SK-N-SH treated with all-trans-retinoic acid at 6 μM for 48 hours (cell line): ENCODE data around the gene HCFC1R1.

Experiments used
- ATAC-seq: fragments of 200-7000 bp; cut with Tn5 transposase; 3 replicates; pipeline ENCODE4 v1.9.1; 2020; ENCODE audit warnings: mild to moderate bottlenecking, moderate library complexity
- ARNTL ChIP-seq: fragments of 450-650 bp; formaldehyde crosslinking; IDR thresholded peaks from 2 replicates; pipeline ENCODE4 v1.5.0; 2020; ENCODE audit warnings: low read depth, mild to moderate bottlenecking, moderate library complexity, borderline replicate concordance
- BACH2 ChIP-seq: fragments of 250-450 bp; sonication (Bioruptor Pico); IDR thresholded peaks from 2 replicates; pipeline ENCODE4 v1.9.0; 2021; ENCODE audit warnings: mild to moderate bottlenecking, borderline replicate concordance
- CREB5 ChIP-seq: fragments of 250-450 bp; sonication (Bioruptor Pico); IDR thresholded peaks from 2 replicates; pipeline ENCODE4 v1.5.1; 2020; ENCODE audit warnings: low read depth, mild to moderate bottlenecking, moderate library complexity
- CSDC2 ChIP-seq: fragments of 250-450 bp; sonication (Bioruptor Pico); IDR thresholded peaks from 2 replicates; pipeline ENCODE4 v1.5.0; 2020; ENCODE audit warnings: mild to moderate bottlenecking, moderate library complexity
- CSRNP3 ChIP-seq: fragments of 250-450 bp; sonication (Bioruptor Pico); IDR thresholded peaks from 2 replicates; pipeline ENCODE4 v1.5.1; 2021; ENCODE audit warnings: mild to moderate bottlenecking, moderate library complexity
- ESRRG ChIP-seq: fragments of 250-450 bp; sonication (Bioruptor Pico); IDR thresholded peaks from 2 replicates; pipeline ENCODE4 v1.6.1; 2021; ENCODE audit warnings: mild to moderate bottlenecking
- PATZ1 ChIP-seq: fragments of 250-450 bp; sonication (Bioruptor Pico); IDR thresholded peaks from 2 replicates; pipeline ENCODE4 v1.8.0; 2020; ENCODE audit warnings: mild to moderate bottlenecking, moderate library complexity, borderline replicate concordance
- POU6F1 ChIP-seq: fragments of 250-450 bp; sonication (Bioruptor Pico); IDR thresholded peaks from 2 replicates; pipeline ENCODE4 v1.8.0; 2021; ENCODE audit warnings: low read depth, mild to moderate bottlenecking, moderate library complexity, borderline replicate concordance
- RARB ChIP-seq: fragments of 250-450 bp; sonication (Bioruptor Pico); IDR thresholded peaks from 2 replicates; pipeline ENCODE4 v1.8.0; 2021; ENCODE audit warnings: mild to moderate bottlenecking, moderate library complexity
- SNAI2 ChIP-seq: fragments of 250-450 bp; sonication (Bioruptor Pico); IDR thresholded peaks from 2 replicates; pipeline ENCODE4 v1.5.0; 2020; ENCODE audit warnings: mild to moderate bottlenecking, moderate library complexity
- TCF4 ChIP-seq: fragments of 250-450 bp; sonication (Bioruptor Pico); IDR thresholded peaks from 2 replicates; pipeline ENCODE4 v1.8.0; 2021; ENCODE audit warnings: mild to moderate bottlenecking, moderate library complexity, borderline replicate concordance
- TOX ChIP-seq: fragments of 250-450 bp; sonication (Bioruptor Pico); IDR thresholded peaks from 2 replicates; pipeline ENCODE4 v1.8.0; 2021; ENCODE audit warnings: mild to moderate bottlenecking, moderate library complexity, borderline replicate concordance
- TSHZ2 ChIP-seq: fragments of 250-450 bp; sonication (Bioruptor Pico); IDR thresholded peaks from 2 replicates; pipeline ENCODE4 v1.5.0; 2020; ENCODE audit warnings: mild to moderate bottlenecking, moderate library complexity
- ZC3H10 ChIP-seq: fragments of 250-450 bp; sonication (Bioruptor Pico); IDR thresholded peaks from 2 replicates; pipeline ENCODE4 v1.5.1; 2021; ENCODE audit warnings: mild to moderate bottlenecking, moderate library complexity
- ZFP30 ChIP-seq: fragments of 450-650 bp; formaldehyde crosslinking; IDR thresholded peaks from 2 replicates; pipeline ENCODE4 v1.5.0; 2022; ENCODE audit warnings: mild to moderate bottlenecking, moderate library complexity

HCFC1R1 gene

GRCh38 chr16:3035289-3035971 is 11.7 kb upstream of the HCFC1R1 start:
- ATAC-seq = no peak
- TF ChIP-seq ZFP30 (CRISPR knock-in tag) = no peak
- no peak for TF ChIP-seq ESRRG (CRISPR knock-in tag)
- TF ChIP-seq TOX (CRISPR knock-in tag) = no peak
- TF ChIP-seq BACH2 (CRISPR knock-in tag) = no peak
- TF ChIP-seq POU6F1 (CRISPR knock-in tag) = no peak
- TF ChIP-seq CREB5 (CRISPR knock-in tag) = no peak
- no peak for TF ChIP-seq TSHZ2 (CRISPR knock-in tag)
- no peak for TF ChIP-seq ZC3H10 (CRISPR knock-in tag)
- TF ChIP-seq RARB (CRISPR knock-in tag) = no peak
- no peak for TF ChIP-seq TCF4 (CRISPR knock-in tag)
- no peak for TF ChIP-seq SNAI2 (CRISPR knock-in tag)
- no peak for TF ChIP-seq PATZ1 (CRISPR knock-in tag)

GRCh38 chr16:3032624-3033023 is 8.9 kb upstream of the HCFC1R1 start:
- no peak for TF ChIP-seq SNAI2 (CRISPR knock-in tag)
- TF ChIP-seq CSRNP3 (CRISPR knock-in tag) = no peak
- no peak for TF ChIP-seq CSDC2 (CRISPR knock-in tag)
- TF ChIP-seq CREB5 (CRISPR knock-in tag) = no peak
- no peak for TF ChIP-seq TOX (CRISPR knock-in tag)
- no peak for TF ChIP-seq ZFP30 (CRISPR knock-in tag)
- TF ChIP-seq PATZ1 (CRISPR knock-in tag) = no peak
- no peak for TF ChIP-seq ESRRG (CRISPR knock-in tag)
- no peak for TF ChIP-seq ARNTL
- no peak for ATAC-seq
